CD4-positive, alpha-beta T cell treated with Interleukin-17A for 1 hour (primary cell): ENCODE data around the gene RIGI.
"Not testable (repeated sequence)": the region's sequence is repeated elsewhere in the genome, so short reads cannot be mapped to it uniquely, and the experiment has no call there.

ENCODE experiments used
- DNase-seq: peaks from one replicate; pipeline ENCODE4 v3.0.0-alpha.2; 2020

Gene RIGI

GRCh38 chr9:32525709-32526030, 326 bp downstream of the RIGI start:
- DNase-seq: no peak

DNA sequence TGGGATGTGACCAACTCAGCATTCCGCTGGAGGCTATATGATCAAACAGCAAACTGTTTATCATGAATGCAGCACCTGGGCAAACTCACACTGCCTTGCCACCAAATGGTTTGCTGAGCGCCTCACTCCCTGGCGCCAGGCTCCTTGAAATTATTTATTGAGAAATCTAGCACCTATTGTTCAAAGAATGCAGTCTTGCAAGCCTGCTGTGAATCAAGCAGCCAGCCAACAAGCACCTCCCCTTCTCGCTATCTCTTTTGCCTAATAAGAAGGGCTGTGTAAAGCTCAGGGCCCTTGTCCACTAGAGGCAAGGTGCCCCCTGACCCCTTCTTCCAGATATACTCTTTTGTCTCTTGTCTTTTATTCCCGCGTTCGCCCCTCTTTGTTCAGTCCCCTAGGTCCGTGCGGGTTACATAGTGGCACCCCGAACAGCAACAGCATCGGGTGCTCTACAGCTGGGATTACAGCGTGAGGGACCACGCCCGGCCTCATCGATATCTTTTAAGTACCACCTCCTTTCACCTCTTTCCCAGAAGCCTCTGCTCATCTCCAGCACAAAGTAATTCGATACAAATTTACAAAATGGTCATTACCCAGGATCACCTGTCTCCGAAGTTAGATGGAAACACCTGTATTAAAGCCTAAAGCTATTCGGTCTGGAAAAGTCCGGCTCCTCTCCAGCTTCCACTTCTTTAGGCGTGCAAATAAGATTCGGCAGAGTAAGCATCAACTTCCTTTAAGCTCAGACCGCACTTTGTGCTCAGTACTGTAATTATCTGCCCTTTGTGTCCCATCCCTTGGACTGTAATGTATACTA, 896 bp downstream of the RIGI start:
- peak; percentile 36 for DNase-seq

- DNase-seq: not testable (repeated sequence)
Observed at GRCh38 chr9:32524558-32524891, 1.5 kb downstream of the RIGI start.

DNA sequence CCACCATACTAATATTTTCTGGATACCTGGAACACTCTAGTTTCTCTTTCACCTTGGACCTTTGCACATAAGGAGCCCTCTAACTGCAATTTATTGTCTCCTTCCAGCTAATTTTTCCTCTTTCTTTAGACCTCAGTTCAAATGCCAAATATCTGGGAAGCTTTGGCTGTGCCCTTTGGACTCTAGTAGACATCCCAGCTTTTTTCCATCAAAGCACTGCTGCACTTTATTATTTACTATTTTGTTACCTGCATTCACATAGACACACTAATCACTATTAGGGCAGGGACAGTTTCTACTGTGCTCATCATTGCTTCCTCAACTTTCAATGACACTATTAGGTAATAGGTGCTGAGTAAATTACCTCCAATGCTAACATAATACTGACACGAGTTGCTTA, 2.1 kb downstream of the RIGI start:
- DNase-seq: no peak

- no peak for DNase-seq
Observed at GRCh38 chr9:32518276-32518675, 7.7 kb downstream of the RIGI start.

GRCh38 chr9:32516241-32516640, 9.8 kb downstream of the RIGI start:
- no peak for DNase-seq

GRCh38 chr9:32508728-32509127, 17.3 kb downstream of the RIGI start:
- no peak for DNase-seq

GRCh38 chr9:32503008-32503407, 23.0 kb downstream of the RIGI start:
- no peak for DNase-seq

DNA sequence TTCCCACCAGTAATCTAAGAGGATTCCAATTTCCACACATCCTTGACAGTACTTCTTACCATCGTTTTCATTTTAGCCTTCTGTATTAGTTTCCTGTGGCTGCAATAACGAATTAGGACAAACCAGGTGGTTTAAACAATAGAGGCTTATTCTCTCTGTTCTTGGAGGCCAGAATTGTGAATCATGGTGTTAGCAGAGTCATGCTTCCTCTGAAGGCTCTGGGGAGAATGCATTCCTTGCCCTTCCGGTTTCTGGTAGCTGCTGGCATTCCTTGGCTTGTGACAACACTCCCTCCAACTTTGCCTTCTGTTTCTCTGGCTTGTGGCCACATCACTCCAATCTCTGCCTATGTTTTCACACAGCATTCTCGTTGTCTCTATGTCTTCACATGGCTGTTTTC, 23.5 kb downstream of the RIGI start:
- DNase-seq: no peak

- DNase-seq: no peak
Observed at GRCh38 chr9:32501868-32502267, 24.1 kb downstream of the RIGI start.

- no peak for DNase-seq
Observed at GRCh38 chr9:32500768-32501167, 25.2 kb downstream of the RIGI start.

GRCh38 chr9:32497921-32498320, 28.1 kb downstream of the RIGI start:
- DNase-seq: no peak

- no peak for DNase-seq
Observed at GRCh38 chr9:32490601-32491000, 35.4 kb downstream of the RIGI start.

DNA sequence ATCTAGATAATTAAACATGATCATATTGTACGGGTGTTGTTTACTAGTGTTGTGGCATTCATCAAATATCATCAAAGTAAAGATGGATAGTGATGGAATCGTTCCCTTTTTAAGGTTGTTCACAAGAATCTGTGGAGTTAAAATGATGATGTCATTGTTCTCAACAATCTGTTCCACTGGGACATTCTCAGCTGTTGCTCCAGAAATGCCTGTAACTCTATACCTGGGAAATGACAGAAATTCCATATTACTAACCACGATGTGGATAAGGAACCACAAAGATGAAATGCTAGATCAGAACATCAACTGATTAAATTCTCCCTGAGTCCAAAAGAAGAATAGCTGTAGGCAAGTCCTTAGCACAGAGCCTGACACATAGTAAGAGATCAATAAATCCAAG, 38.0 kb downstream of the RIGI start:
- no peak for DNase-seq

- no peak for DNase-seq
Observed at GRCh38 chr9:32486839-32487562, 39.0 kb downstream of the RIGI start.

- no peak for DNase-seq
Observed at GRCh38 chr9:32483343-32483742, 42.7 kb downstream of the RIGI start.
